Measurements from ENCODE around the gene FBXL17.

GRCh38 chr5:108381954-108382783 lies at the start of gene FBXL17:
- TF ChIP-seq TAF1 (IDR thresholded peaks at IDR 0.05; ENCODE audit: borderline replicate concordance, insufficient read depth, low read length) (peak; percentile 71; the same call in 1 of the 2 replicates), POLR2AphosphoS5 (IDR thresholded peaks at IDR 0.05; ENCODE audit: low read depth, low read length) (no peak; the same call in 1 of the 2 replicates), SIN3A (IDR thresholded peaks at IDR 0.05; ENCODE audit: borderline replicate concordance, insufficient read depth, low read length) (no peak), REST (IDR thresholded peaks at IDR 0.05; ENCODE audit: insufficient read depth in 1 of 2, low read depth in 2 of 2, low read length in 2 of 2) (no peak)
